Endodermal cell (in vitro differentiated cells): ENCODE measurements around the gene RBM22. TPM values are rescaled to one million over a fixed set of nuclear protein-coding genes. Genes with fewer than 3 reads are reported as not detected.

Source experiments
- DNase-seq: peaks from one replicate; pipeline ENCODE4 v3.0.0-alpha.2; 2017
- H3K27ac ChIP-seq: 2 replicates; pipeline ENCODE4 v1.5.1; 2013; ENCODE audit warnings: mild to moderate bottlenecking, low read depth, low read length, moderate library complexity
- H3K27me3 ChIP-seq: 2 replicates; pipeline ENCODE4 v1.6.1; 2013; ENCODE audit warnings: mild to moderate bottlenecking, low read length, moderate library complexity; ENCODE audit not compliant: insufficient read depth, control insufficient read depth, poor library complexity, severe bottlenecking
- H3K36me3 ChIP-seq: 2 replicates; pipeline ENCODE4 v1.7.0; 2013; ENCODE audit warnings: mild to moderate bottlenecking, low read length, moderate library complexity; ENCODE audit not compliant: control insufficient read depth, insufficient read depth
- H3K4me1 ChIP-seq: one replicate; pipeline ENCODE4 v1.7.0; 2013; ENCODE audit warnings: low read length; ENCODE audit not compliant: control insufficient read depth, insufficient read depth
- H3K4me3 ChIP-seq: 2 replicates; pipeline ENCODE4 v1.5.1; 2013; ENCODE audit warnings: mild to moderate bottlenecking, low read length, moderate library complexity
- H3K9ac ChIP-seq: 2 replicates; pipeline ENCODE4 v1.6.1; 2013; ENCODE audit warnings: mild to moderate bottlenecking, low read length, moderate library complexity; ENCODE audit not compliant: poor library complexity, severe bottlenecking; ENCODE audit errors: extremely low read depth
- H3K9me3 ChIP-seq: 2 replicates; pipeline ENCODE4 v1.6.1; 2013; ENCODE audit warnings: mild to moderate bottlenecking, low read length, moderate library complexity; ENCODE audit not compliant: control insufficient read depth
- H3K27ac Mint-ChIP-seq: 2 replicates; pipeline ENCODE4 v1.8.0; 2020; ENCODE audit warnings: mixed read lengths
- H3K27me3 Mint-ChIP-seq: 2 replicates; pipeline ENCODE4 v1.8.0; 2021; ENCODE audit warnings: mild to moderate bottlenecking, mixed read lengths; ENCODE audit not compliant: insufficient read depth
- H3K36me3 Mint-ChIP-seq: 2 replicates; pipeline ENCODE4 v1.8.0; 2020; ENCODE audit warnings: low read depth, mixed read lengths
- H3K4me1 Mint-ChIP-seq: 2 replicates; pipeline ENCODE4 v1.8.0; 2020; ENCODE audit warnings: mixed read lengths
- H3K4me3 Mint-ChIP-seq: 2 replicates; pipeline ENCODE4 v1.8.0; 2020; ENCODE audit warnings: mild to moderate bottlenecking, moderate library complexity, mixed read lengths
- H3K9me3 Mint-ChIP-seq: 2 replicates; pipeline ENCODE4 v1.8.0; 2020; ENCODE audit warnings: mild to moderate bottlenecking, mixed read lengths
- CTCF ChIP-seq: fragments of 200-600 bp; sonication (generic); conservative IDR thresholded peaks from 2 replicates; pipeline ENCODE4 v1.5.0; 2021; ENCODE audit warnings: antibody characterized with exemption, mild to moderate bottlenecking
- WGBS, 2 experiments: methylation state at CpG; one replicate each; pipeline versions ENCODE4 v1.1.5 to v1.1.7; 2013; ENCODE audit warnings: missing lambda C conversion rate in 2 of 2, mixed read lengths in 1 of 2; ENCODE audit not compliant: insufficient coverage in 1 of 2, insufficient read length in 1 of 2; 5-methylcytosine and 5-hydroxymethylcytosine counted together
- total RNA-seq, 2 donors: library from RNA; stranded (reverse); fragmentation: NEBNext Ultra II Directional in 1 of 2; extraction: Animal tissue kit (Norgen Biotek cat#: 25700) in 1 of 2; gene quantifications; 2 replicates in 1 of 2; 3 replicates in 1 of 2; pipeline ENCODE4 v1.2.1, GENCODE V29; 2021

Gene RBM22
- total RNA-seq, 2 donors from 2014 or later = 42.7 to 44.3 TPM

GRCh38 chr5:150672237-150672883, 28.5 kb downstream of the RBM22 start:
- Mint-ChIP-seq H3K4me3 (peak overlapping the region; percentile 81), H3K27ac (peak overlapping the region; percentile 85), H3K27me3 (no peaks in the 10 kb centered on the region), H3K36me3 (peaks cover 22% of the 10 kb centered on the region), H3K4me1 (peaks cover 21% of the 10 kb centered on the region), H3K9me3 (peaks cover 4% of the 10 kb centered on the region)
- peaks cover 8% of the 10 kb centered on the region for H3K4me1 ChIP-seq
- H3K27ac ChIP-seq = no peak overlapping the region
- H3K27me3 ChIP-seq = no peaks in the 10 kb centered on the region
- H3K4me3 ChIP-seq = peak overlapping the region; percentile 86
- H3K9ac ChIP-seq = peak overlapping the region; percentile 62
- H3K36me3 ChIP-seq = no peaks in the 10 kb centered on the region
- peak; percentile 32 for TF ChIP-seq CTCF
- WGBS, 2 experiments = 6 to 10% methylated on average over 8 to 31 of the region's 38 CpGs
- peaks cover 5% of the 10 kb centered on the region for H3K9me3 ChIP-seq
- peak; percentile 92 for DNase-seq

GRCh38 chr5:150671509-150672236, 29.2 kb downstream of the RBM22 start:
- peaks cover 4% of the 10 kb centered on the region for H3K9me3 Mint-ChIP-seq
- H3K27me3 Mint-ChIP-seq = no peaks in the 10 kb centered on the region
- H3K36me3 ChIP-seq = no peaks in the 10 kb centered on the region
- WGBS, 2 experiments = 1 to 4% methylated on average over 16 to 51 of the region's 51 CpGs
- peak overlapping the region; percentile 85 for H3K27ac Mint-ChIP-seq
- no peak for TF ChIP-seq CTCF
- peaks cover 5% of the 10 kb centered on the region for H3K9me3 ChIP-seq
- H3K9ac ChIP-seq = peak overlapping the region; percentile 62
- peak overlapping the region; percentile 81 for H3K4me3 Mint-ChIP-seq
- DNase-seq = peak; percentile 81
- peaks cover 8% of the 10 kb centered on the region for H3K4me1 ChIP-seq
- no peaks in the 10 kb centered on the region for H3K27me3 ChIP-seq
- H3K4me1 Mint-ChIP-seq = peaks cover 21% of the 10 kb centered on the region
- H3K4me3 ChIP-seq = peak overlapping the region; percentile 86
- peaks cover 16% of the 10 kb centered on the region for H3K36me3 Mint-ChIP-seq
- no peak overlapping the region for H3K27ac ChIP-seq

- peak overlapping the region; percentile 86 for H3K4me3 ChIP-seq
- peak overlapping the region; percentile 85 for H3K27ac Mint-ChIP-seq
Measured at GRCh38 chr5:150670948-150671310, 29.9 kb downstream of the RBM22 start.

More at GRCh38 chr5:150670948-150671310, 29.9 kb downstream of the RBM22 start:
- Mint-ChIP-seq H3K4me1 (peaks cover 21% of the 10 kb centered on the region), H3K27me3 (no peaks in the 10 kb centered on the region), H3K4me3 (peak overlapping the region; percentile 81), H3K36me3 (peaks cover 13% of the 10 kb centered on the region), H3K9me3 (peaks cover 4% of the 10 kb centered on the region)
- Histone ChIP-seq H3K4me1 (peaks cover 8% of the 10 kb centered on the region), H3K27me3 (no peaks in the 10 kb centered on the region), H3K36me3 (no peaks in the 10 kb centered on the region), H3K9ac (no peak overlapping the region), H3K27ac (no peak overlapping the region), H3K9me3 (peaks cover 5% of the 10 kb centered on the region)
- no peak for TF ChIP-seq CTCF
- DNase-seq = no peak
- 40 to 71% methylated on average over 1 to 2 of the region's 2 CpGs for WGBS, 2 experiments
